Body of pancreas (tissue), 4 donors: ENCODE measurements around the gene TFB1M. TPM values are rescaled to one million over a fixed set of nuclear protein-coding genes. Genes with fewer than 3 reads are reported as not detected.
"Not testable (repeated sequence)": the region's sequence is repeated elsewhere in the genome, so short reads cannot be mapped to it uniquely, and the experiment has no call there.

Experiments
- ATAC-seq: fragments of 150-250 bp; one replicate; pipeline ENCODE4 v1.9.1; 2016
- DNase-seq, 4 donors: peaks; one replicate each; pipeline ENCODE4 v3.0.0-alpha.2; 2019
- H3K27ac ChIP-seq, 4 donors: fragments of 200-600 bp; sonication (generic); 1 replicate in 3 of 4; 2 replicates in 1 of 4; pipeline versions ENCODE4 v1.5.1 to v1.6.1; 2016 to 2019; ENCODE audit warnings: mild to moderate bottlenecking in 1 of 4, mixed read lengths in 1 of 4, moderate library complexity in 1 of 4
- H3K27me3 ChIP-seq, 2 donors: fragments of 200-600 bp; sonication (generic); one replicate each; pipeline ENCODE4 v1.6.0; 2016; ENCODE audit warnings: mild to moderate bottlenecking in 1 of 2
- H3K36me3 ChIP-seq, 2 donors: fragments of 200-600 bp; sonication (generic); replicated peaks in 1 of 2; 2 replicates each; pipeline ENCODE4 v1.5.1; 2016; ENCODE audit warnings: low read depth in 2 of 2; ENCODE audit not compliant: insufficient read depth in 1 of 2
- H3K4me1 ChIP-seq: fragments of 200-600 bp; sonication (generic); one replicate; pipeline ENCODE4 v1.6.0; 2016
- H3K4me3 ChIP-seq, 2 donors: fragments of 200-600 bp; sonication (generic); 1 replicate in 1 of 2; 2 replicates in 1 of 2; pipeline ENCODE4 v1.5.1; 2016 to 2019
- H3K9me3 ChIP-seq, 3 donors: fragments of 200-600 bp; sonication (generic); 1 replicate in 2 of 3; 2 replicates in 1 of 3; pipeline ENCODE4 v1.5.1; 2016
- POLR2A ChIP-seq, 3 donors: fragments of 450-650 bp; IDR thresholded peaks; one replicate each; pipeline ENCODE4 v1.6.1; 2016; ENCODE audit warnings: antibody characterized with exemption in 3 of 3, mild to moderate bottlenecking in 2 of 3
- WGBS, 2 donors: methylation state at CpG; one replicate each; pipeline ENCODE4 v1.1.5; 2017; 5-methylcytosine and 5-hydroxymethylcytosine counted together
- intact Hi-C: fragments of 100-400 bp; cut with DNase I; formaldehyde crosslinking; loops from one replicate; pipeline ENCODE4 v1.15.1; 2023
- total RNA-seq, 2 donors: library from RNA; depleted of rRNA; stranded (reverse); fragments of >200 nt; gene quantifications; one replicate each; pipeline ENCODE4 v1.1.0, GENCODE V29; 2016
- TF ChIP-seq, protein P1 (sequence below), 7 experiments: fragments of 450-650 bp in 4 of 7; fragments of 200-600 bp in 3 of 7; sonication (generic) in 3 of 7; IDR thresholded peaks; one replicate each; pipeline ENCODE4 v1.5.1; 2016 to 2019; ENCODE audit warnings: antibody characterized with exemption in 7 of 7

The TFB1M gene
- total RNA-seq, 2 donors from 2014 or later, result 8.8 to 9.9 TPM

DNA sequence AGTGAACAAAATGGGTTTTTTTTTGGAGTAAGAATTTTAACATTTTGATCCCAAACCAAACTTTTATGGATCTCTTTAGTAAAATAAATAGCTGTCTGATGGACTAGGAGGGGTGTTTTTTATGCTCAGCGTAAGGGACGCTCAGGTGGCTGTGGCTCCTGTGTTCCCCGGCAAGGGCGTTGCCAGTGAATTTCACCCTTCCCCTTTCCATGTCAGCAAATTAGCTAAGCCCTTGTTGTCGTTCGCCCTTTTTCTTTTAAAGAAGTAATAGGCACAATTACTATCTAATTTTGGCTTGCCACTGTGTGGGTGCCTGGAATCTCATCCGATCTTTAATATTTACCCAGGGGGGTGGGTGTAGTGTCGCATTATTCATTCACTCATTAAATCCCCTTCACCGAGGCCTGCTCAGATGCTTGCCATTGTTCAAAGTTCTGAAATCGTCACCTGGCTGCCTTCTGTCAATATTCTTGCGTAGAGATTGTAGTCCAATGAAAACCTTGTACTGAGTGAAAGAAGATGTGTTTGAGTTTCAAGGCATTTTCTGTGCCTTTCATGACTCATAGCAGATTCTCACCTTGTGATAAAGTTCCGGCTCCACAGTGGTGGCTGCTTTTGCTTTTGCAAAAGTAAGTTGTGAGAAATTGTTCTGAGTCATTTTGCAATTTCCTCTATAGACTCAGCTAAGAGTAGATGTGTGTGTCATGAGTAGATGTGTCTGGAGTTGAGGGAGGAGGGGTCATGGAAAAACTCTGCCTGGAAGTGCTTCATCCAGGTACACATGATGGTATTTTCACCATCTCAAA is 90.4 kb downstream of the TFB1M start:
- no peak for ATAC-seq
- TF ChIP-seq, protein P1, sequence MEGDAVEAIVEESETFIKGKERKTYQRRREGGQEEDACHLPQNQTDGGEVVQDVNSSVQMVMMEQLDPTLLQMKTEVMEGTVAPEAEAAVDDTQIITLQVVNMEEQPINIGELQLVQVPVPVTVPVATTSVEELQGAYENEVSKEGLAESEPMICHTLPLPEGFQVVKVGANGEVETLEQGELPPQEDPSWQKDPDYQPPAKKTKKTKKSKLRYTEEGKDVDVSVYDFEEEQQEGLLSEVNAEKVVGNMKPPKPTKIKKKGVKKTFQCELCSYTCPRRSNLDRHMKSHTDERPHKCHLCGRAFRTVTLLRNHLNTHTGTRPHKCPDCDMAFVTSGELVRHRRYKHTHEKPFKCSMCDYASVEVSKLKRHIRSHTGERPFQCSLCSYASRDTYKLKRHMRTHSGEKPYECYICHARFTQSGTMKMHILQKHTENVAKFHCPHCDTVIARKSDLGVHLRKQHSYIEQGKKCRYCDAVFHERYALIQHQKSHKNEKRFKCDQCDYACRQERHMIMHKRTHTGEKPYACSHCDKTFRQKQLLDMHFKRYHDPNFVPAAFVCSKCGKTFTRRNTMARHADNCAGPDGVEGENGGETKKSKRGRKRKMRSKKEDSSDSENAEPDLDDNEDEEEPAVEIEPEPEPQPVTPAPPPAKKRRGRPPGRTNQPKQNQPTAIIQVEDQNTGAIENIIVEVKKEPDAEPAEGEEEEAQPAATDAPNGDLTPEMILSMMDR (IDR thresholded peaks at IDR 0.05), result no peak
- TF ChIP-seq POLR2A (IDR thresholded peaks at IDR 0.05), result no peak
- Histone ChIP-seq H3K9me3 (no peaks in the 10 kb centered on the region), H3K36me3 (no peaks in the 10 kb centered on the region), H3K27me3 (no peaks in the 10 kb centered on the region), H3K4me3 (no peak overlapping the region), H3K27ac (no peak overlapping the region), H3K4me1 (no peaks in the 10 kb centered on the region)
- intact Hi-C loops, result no loop called here
- DNase-seq, result no peak
- 35 to 59% methylated on average over 12 of the region's 12 CpGs for WGBS, 2 donors

DNA sequence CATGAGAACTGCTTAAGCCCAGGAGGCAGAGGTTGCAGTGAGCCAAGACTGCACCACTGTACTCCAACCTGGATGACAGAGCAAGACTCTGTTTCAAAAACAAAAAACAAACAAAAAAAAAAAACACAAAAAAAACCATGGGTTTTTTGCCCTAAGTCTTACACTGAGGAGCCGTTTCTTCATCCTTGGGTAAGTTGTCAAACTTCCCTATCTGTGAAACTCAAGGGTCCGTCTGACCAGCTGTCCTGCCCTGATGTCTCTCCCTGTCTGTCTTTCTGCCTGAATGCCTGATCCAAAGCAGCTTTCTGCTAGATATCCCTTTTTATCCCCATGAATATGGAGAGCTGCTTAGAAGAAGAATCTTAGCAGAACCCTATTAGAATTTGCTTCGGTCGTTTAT is 91.8 kb downstream of the TFB1M start:
- TF ChIP-seq, protein P1 (IDR thresholded peaks at IDR 0.05), result no peak
- no peak for TF ChIP-seq POLR2A (IDR thresholded peaks at IDR 0.05)
- H3K4me1 ChIP-seq, result no peaks in the 10 kb centered on the region
- no peak overlapping the region for H3K4me3 ChIP-seq
- DNase-seq, result no peak
- intact Hi-C loops, result no loop called here
- ATAC-seq, result no peak
- H3K36me3 ChIP-seq, result no peaks in the 10 kb centered on the region
- no peak overlapping the region for H3K27ac ChIP-seq
- H3K9me3 ChIP-seq, result no peaks in the 10 kb centered on the region
- no peaks in the 10 kb centered on the region for H3K27me3 ChIP-seq
- WGBS, 2 donors, result 67 to 77% methylated on average over 4 of the region's 4 CpGs

- no peak for ATAC-seq
- no peak overlapping the region for H3K27ac ChIP-seq
- intact Hi-C loops, result no loop called here
- no peaks in the 10 kb centered on the region for H3K4me1 ChIP-seq
- no peaks in the 10 kb centered on the region for H3K27me3 ChIP-seq
- TF ChIP-seq, protein P1 (IDR thresholded peaks at IDR 0.05), result no peak
- no peak for TF ChIP-seq POLR2A (IDR thresholded peaks at IDR 0.05)
- H3K36me3 ChIP-seq, result no peaks in the 10 kb centered on the region
- 72 to 73% methylated on average over 4 of the region's 4 CpGs for WGBS, 2 donors
- no peak for DNase-seq
- no peak overlapping the region for H3K4me3 ChIP-seq
- H3K9me3 ChIP-seq, result no peaks in the 10 kb centered on the region
These were observed 93.2 kb downstream of the TFB1M start for GRCh38 chr6:155221086-155221485.

- intact Hi-C loops, result no loop called here
- Histone ChIP-seq H3K9me3 (no peaks in the 10 kb centered on the region), H3K4me3 (no peak overlapping the region), H3K4me1 (no peaks in the 10 kb centered on the region), H3K27me3 (no peaks in the 10 kb centered on the region), H3K27ac (no peak overlapping the region), H3K36me3 (no peaks in the 10 kb centered on the region)
- ATAC-seq (no peak), DNase-seq (no peak)
- TF ChIP-seq, protein P1 (IDR thresholded peaks at IDR 0.05), result no peak
- no peak for TF ChIP-seq POLR2A (IDR thresholded peaks at IDR 0.05)
- WGBS, 2 donors, result 83 to 87% methylated on average over 5 of the region's 5 CpGs
These were observed 94.4 kb downstream of the TFB1M start for GRCh38 chr6:155219858-155220301.

- Histone ChIP-seq H3K4me1 (no peaks in the 10 kb centered on the region), H3K27ac (no peak overlapping the region), H3K9me3 (no peaks in the 10 kb centered on the region), H3K36me3 (no peaks in the 10 kb centered on the region), H3K27me3 (no peaks in the 10 kb centered on the region), H3K4me3 (no peak overlapping the region)
- intact Hi-C loops, result no loop called here
- no peak for TF ChIP-seq POLR2A (IDR thresholded peaks at IDR 0.05)
- TF ChIP-seq, protein P1 (IDR thresholded peaks at IDR 0.05), result no peak
- ATAC-seq (no peak), DNase-seq (no peak)
- WGBS, 2 donors, result 84 to 86% methylated on average over 7 of the region's 7 CpGs
These were observed 95.0 kb downstream of the TFB1M start for GRCh38 chr6:155219299-155219698.

- ATAC-seq, intact Hi-C loops: not testable (repeated sequence)
- WGBS, 2 donors, result 85 to 86% methylated on average over 20 of the region's 20 CpGs
These were observed 95.6 kb downstream of the TFB1M start for GRCh38 chr6:155218711-155219110.

More at GRCh38 chr6:155218711-155219110, 95.6 kb downstream of the TFB1M start:
- not testable (repeated sequence) for DNase-seq, H3K4me1 ChIP-seq, H3K36me3 ChIP-seq, H3K9me3 ChIP-seq, H3K27ac ChIP-seq, H3K4me3 ChIP-seq, H3K27me3 ChIP-seq
